Uterus (tissue), 2 donors: Measurements from ENCODE around the gene KIF26B.

Experiments used
- CTCF ChIP-seq, 4 experiments: fragments of 200-600 bp in 2 of 4; fragments of 450-650 bp in 2 of 4; sonication (generic) in 2 of 4; IDR thresholded peaks; one replicate each; pipeline ENCODE4 v1.5.1; 2016 to 2019; ENCODE audit warnings: antibody characterized with exemption in 4 of 4, mild to moderate bottlenecking in 2 of 4, moderate library complexity in 1 of 4
- POLR2A ChIP-seq, 2 donors: fragments of 450-650 bp; IDR thresholded peaks; one replicate each; pipeline ENCODE4 v1.6.1; 2016; ENCODE audit warnings: antibody characterized with exemption in 2 of 2, mild to moderate bottlenecking in 1 of 2, moderate library complexity in 1 of 2

GRCh38 chr1:245234217-245235081 is 79.7 kb downstream of the KIF26B start:
- TF ChIP-seq POLR2A (IDR thresholded peaks at IDR 0.05) (no peak), CTCF (IDR thresholded peaks at IDR 0.05) (no peak)
